NT2/D1 (cell line): ENCODE measurements around the gene MICAL1.

ENCODE experiments used
- DNase-seq: peaks from one replicate; pipeline ENCODE4 v3.0.0-alpha.2; 2011; ENCODE audit warnings: low read depth, low spot score
- H3K27me3 ChIP-seq: 2 replicates; pipeline ENCODE4 v1.6.0; 2011; ENCODE audit warnings: mild to moderate bottlenecking; ENCODE audit not compliant: insufficient read length, insufficient read depth
- H3K36me3 ChIP-seq: 2 replicates; pipeline ENCODE4 v1.6.1; 2011; ENCODE audit warnings: mild to moderate bottlenecking, low read length, mixed read lengths; ENCODE audit not compliant: insufficient read depth, insufficient read length
- H3K4me1 ChIP-seq: 2 replicates; pipeline ENCODE4 v1.5.1; 2011; ENCODE audit not compliant: insufficient read depth, insufficient read length
- H3K4me3 ChIP-seq: 2 replicates; pipeline ENCODE4 v1.5.1; 2011; ENCODE audit warnings: low read depth; ENCODE audit not compliant: insufficient read length
- H3K9ac ChIP-seq: 2 replicates; pipeline ENCODE4 v1.6.0; 2011; ENCODE audit warnings: low read depth; ENCODE audit not compliant: insufficient read length
- H3K9me3 ChIP-seq: 2 replicates; pipeline ENCODE4 v1.5.1; 2011; ENCODE audit warnings: mild to moderate bottlenecking, low read length; ENCODE audit not compliant: insufficient read depth
- SUZ12 ChIP-seq: IDR thresholded peaks from 2 replicates; pipeline ENCODE4 v1.6.1; 2011; ENCODE audit not compliant: insufficient read length, insufficient read depth; ENCODE audit errors: extremely low read depth
- YY1 ChIP-seq: IDR thresholded peaks from 2 replicates; pipeline ENCODE4 v1.6.1; 2011; ENCODE audit not compliant: insufficient read length, insufficient read depth
- ZNF274 ChIP-seq: IDR thresholded peaks from 2 replicates; pipeline ENCODE4 v1.6.1; 2011; ENCODE audit warnings: mild to moderate bottlenecking, low read depth, low read length

The MICAL1 gene

GRCh38 chr6:109475625-109476024, 20.1 kb upstream of the MICAL1 start:
- no peaks in the 10 kb centered on the region for H3K4me1 ChIP-seq
- peaks cover 77% of the 10 kb centered on the region for H3K36me3 ChIP-seq

GRCh38 chr6:109474995-109475394, 19.4 kb upstream of the MICAL1 start:
- Histone ChIP-seq H3K4me3 (no peak overlapping the region), H3K4me1 (no peaks in the 10 kb centered on the region), H3K27me3 (no peaks in the 10 kb centered on the region), H3K36me3 (peaks cover 77% of the 10 kb centered on the region), H3K9me3 (no peaks in the 10 kb centered on the region), H3K9ac (no peak overlapping the region)
- TF ChIP-seq SUZ12: no peak
- no peak for TF ChIP-seq YY1
- no peak for TF ChIP-seq ZNF274
- no peak for DNase-seq

More at GRCh38 chr6:109475625-109476024, 20.1 kb upstream of the MICAL1 start:
- no peak for TF ChIP-seq YY1
- TF ChIP-seq SUZ12: no peak
- TF ChIP-seq ZNF274: no peak
- H3K27me3 ChIP-seq: no peaks in the 10 kb centered on the region
- no peak overlapping the region for H3K4me3 ChIP-seq
- no peak overlapping the region for H3K9ac ChIP-seq
- no peak for DNase-seq
- no peaks in the 10 kb centered on the region for H3K9me3 ChIP-seq

GRCh38 chr6:109473120-109473519, 17.5 kb upstream of the MICAL1 start:
- H3K4me1 ChIP-seq: no peaks in the 10 kb centered on the region

GRCh38 chr6:109472132-109472995, 16.8 kb upstream of the MICAL1 start:
- DNase-seq: no peak
- Histone ChIP-seq H3K4me1 (no peaks in the 10 kb centered on the region), H3K36me3 (peaks cover 89% of the 10 kb centered on the region), H3K9me3 (no peaks in the 10 kb centered on the region), H3K27me3 (no peaks in the 10 kb centered on the region), H3K4me3 (no peak overlapping the region), H3K9ac (no peak overlapping the region)
- TF ChIP-seq YY1: no peak
- TF ChIP-seq ZNF274: no peak
- no peak for TF ChIP-seq SUZ12

More at GRCh38 chr6:109473120-109473519, 17.5 kb upstream of the MICAL1 start:
- no peak overlapping the region for H3K9ac ChIP-seq
- no peaks in the 10 kb centered on the region for H3K27me3 ChIP-seq
- TF ChIP-seq ZNF274: no peak
- no peak for TF ChIP-seq SUZ12
- TF ChIP-seq YY1: no peak
- peaks cover 86% of the 10 kb centered on the region for H3K36me3 ChIP-seq
- no peak overlapping the region for H3K4me3 ChIP-seq
- H3K9me3 ChIP-seq: no peaks in the 10 kb centered on the region
- DNase-seq: no peak

- peaks cover 89% of the 10 kb centered on the region for H3K36me3 ChIP-seq
- H3K4me1 ChIP-seq: no peaks in the 10 kb centered on the region
- no peak for DNase-seq
- H3K27me3 ChIP-seq: no peaks in the 10 kb centered on the region
- H3K4me3 ChIP-seq: no peak overlapping the region
- TF ChIP-seq SUZ12 (no peak), ZNF274 (no peak), YY1 (no peak)
- H3K9me3 ChIP-seq: no peaks in the 10 kb centered on the region
- no peak overlapping the region for H3K9ac ChIP-seq
These were observed 15.7 kb upstream of the MICAL1 start for GRCh38 chr6:109471105-109471810.

GRCh38 chr6:109469591-109470189, 14.1 kb upstream of the MICAL1 start:
- TF ChIP-seq YY1 (no peak), ZNF274 (no peak), SUZ12 (no peak)
- H3K36me3 ChIP-seq: peaks cover 90% of the 10 kb centered on the region
- no peaks in the 10 kb centered on the region for H3K27me3 ChIP-seq
- H3K9ac ChIP-seq: no peak overlapping the region
- no peak overlapping the region for H3K4me3 ChIP-seq
- no peak for DNase-seq
- H3K9me3 ChIP-seq: no peaks in the 10 kb centered on the region
- no peaks in the 10 kb centered on the region for H3K4me1 ChIP-seq

GRCh38 chr6:109467696-109468095, 12.1 kb upstream of the MICAL1 start:
- TF ChIP-seq YY1: no peak
- no peak for TF ChIP-seq SUZ12
- TF ChIP-seq ZNF274: no peak
- H3K36me3 ChIP-seq: peaks cover 86% of the 10 kb centered on the region

More at GRCh38 chr6:109467696-109468095, 12.1 kb upstream of the MICAL1 start:
- H3K4me1 ChIP-seq: no peaks in the 10 kb centered on the region
- no peaks in the 10 kb centered on the region for H3K27me3 ChIP-seq
- H3K9ac ChIP-seq: no peak overlapping the region
- H3K9me3 ChIP-seq: no peaks in the 10 kb centered on the region
- DNase-seq: no peak
- no peak overlapping the region for H3K4me3 ChIP-seq
